Measurements from ENCODE around the gene RAPGEF3. TPM values are rescaled to one million over a fixed set of nuclear protein-coding genes. Genes with fewer than 3 reads are reported as not detected.

The RAPGEF3 gene
- polyA plus RNA-seq, 1 experiment: 2.4 TPM

GRCh38 chr12:47771304-47771703 lies 12.6 kb upstream of the RAPGEF3 start:
- no peak for DNase-seq (ENCODE audit: low read depth)
- CTCF ChIA-PET: interaction anchor here (0.6 to 19.2 kb wide), 4 partner anchors 11 to 49 kb away, joined by 3 to 454 read pairs (median 231); partner anchors contain the start of genes ENDOU and RAPGEF3
- Histone ChIP-seq H3K36me3 (ENCODE audit: control insufficient read depth, insufficient read depth, low read length) (no peaks in the 10 kb centered on the region), H3K27me3 (ENCODE audit: control insufficient read depth, insufficient read depth, low read length) (no peaks in the 10 kb centered on the region; the same call in 1 of the 2 replicates), H3K4me3 (ENCODE audit: low read depth, low read length) (no peak overlapping the region)
- POLR2A ChIA-PET: no interaction called here
- TF ChIP-seq, protein P1, sequence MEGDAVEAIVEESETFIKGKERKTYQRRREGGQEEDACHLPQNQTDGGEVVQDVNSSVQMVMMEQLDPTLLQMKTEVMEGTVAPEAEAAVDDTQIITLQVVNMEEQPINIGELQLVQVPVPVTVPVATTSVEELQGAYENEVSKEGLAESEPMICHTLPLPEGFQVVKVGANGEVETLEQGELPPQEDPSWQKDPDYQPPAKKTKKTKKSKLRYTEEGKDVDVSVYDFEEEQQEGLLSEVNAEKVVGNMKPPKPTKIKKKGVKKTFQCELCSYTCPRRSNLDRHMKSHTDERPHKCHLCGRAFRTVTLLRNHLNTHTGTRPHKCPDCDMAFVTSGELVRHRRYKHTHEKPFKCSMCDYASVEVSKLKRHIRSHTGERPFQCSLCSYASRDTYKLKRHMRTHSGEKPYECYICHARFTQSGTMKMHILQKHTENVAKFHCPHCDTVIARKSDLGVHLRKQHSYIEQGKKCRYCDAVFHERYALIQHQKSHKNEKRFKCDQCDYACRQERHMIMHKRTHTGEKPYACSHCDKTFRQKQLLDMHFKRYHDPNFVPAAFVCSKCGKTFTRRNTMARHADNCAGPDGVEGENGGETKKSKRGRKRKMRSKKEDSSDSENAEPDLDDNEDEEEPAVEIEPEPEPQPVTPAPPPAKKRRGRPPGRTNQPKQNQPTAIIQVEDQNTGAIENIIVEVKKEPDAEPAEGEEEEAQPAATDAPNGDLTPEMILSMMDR (IDR thresholded peaks at IDR 0.05; ENCODE audit: insufficient read depth, low read depth, low read length): no peak

DNA sequence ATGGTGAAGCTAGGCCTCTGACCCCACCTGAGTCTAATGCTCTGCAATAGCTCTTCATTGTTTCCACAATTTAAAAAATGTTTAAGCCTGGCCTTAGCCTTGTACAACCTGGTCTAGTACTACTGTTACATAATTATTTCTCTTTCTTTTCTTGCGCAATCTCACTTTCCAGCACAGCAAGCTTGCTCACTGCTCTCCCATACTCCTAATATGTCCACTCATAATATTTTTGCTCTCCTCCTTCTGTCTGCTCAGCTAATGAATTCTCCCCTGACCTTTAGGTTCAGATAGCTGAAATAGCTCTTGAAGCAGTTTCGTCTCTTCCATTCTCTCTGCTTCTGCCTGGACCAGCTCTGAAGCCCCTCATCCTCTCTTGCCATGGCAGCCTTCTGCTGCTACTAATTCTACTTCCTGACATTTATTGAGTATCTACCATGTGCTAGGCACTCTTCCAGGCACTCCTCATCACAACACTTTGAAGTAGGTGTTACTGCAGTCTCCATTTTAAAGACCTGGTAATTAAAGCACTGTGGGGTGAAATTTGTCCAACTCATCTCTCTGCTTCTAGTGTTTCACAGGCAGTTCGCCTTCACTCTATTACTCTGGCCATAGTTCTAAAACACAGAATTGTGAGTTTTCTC lies 11.5 kb upstream of the RAPGEF3 start:
- no peak overlapping the region for H3K4me3 ChIP-seq (ENCODE audit: low read depth, low read length)
- TF ChIP-seq, protein P1 (IDR thresholded peaks at IDR 0.05; ENCODE audit: insufficient read depth, low read depth, low read length): no peak
- no peaks in the 10 kb centered on the region for H3K36me3 ChIP-seq (ENCODE audit: control insufficient read depth, insufficient read depth, low read length)
- POLR2A ChIA-PET: interaction anchor here (0.7 kb wide), 1 partner anchor 946 kb away, joined by 6 read pairs; the partner anchor contains the start of gene CCNT1
- CTCF ChIA-PET: interaction anchor here (0.9 to 19.2 kb wide), 8 partner anchors 8 to 67 kb away, joined by 3 to 454 read pairs (median 24); partner anchors contain the start of genes ENDOU and RAPGEF3
- no peak for DNase-seq (ENCODE audit: low read depth)
- H3K27me3 ChIP-seq (ENCODE audit: control insufficient read depth, insufficient read depth, low read length): no peaks in the 10 kb centered on the region; the same call in 1 of the 2 replicates

- DNase-seq (ENCODE audit: low read depth): no peak
- no peaks in the 10 kb centered on the region for H3K36me3 ChIP-seq (ENCODE audit: control insufficient read depth, insufficient read depth, low read length)
- TF ChIP-seq, protein P1 (IDR thresholded peaks at IDR 0.05; ENCODE audit: insufficient read depth, low read depth, low read length): no peak
- POLR2A ChIA-PET: interaction anchor here (0.6 to 0.7 kb wide), 2 partner anchors 947 to 1602 kb away, joined by 3 to 6 read pairs; partner anchors contain the start of gene CCNT1
- H3K27me3 ChIP-seq (ENCODE audit: control insufficient read depth, insufficient read depth, low read length): no peaks in the 10 kb centered on the region; the same call in 1 of the 2 replicates
- CTCF ChIA-PET: interaction anchor here (0.7 to 19.2 kb wide), 9 partner anchors 9 to 68 kb away, joined by 3 to 454 read pairs (median 16); partner anchors contain the start of genes ENDOU and RAPGEF3
- no peak overlapping the region for H3K4me3 ChIP-seq (ENCODE audit: low read depth, low read length)
These were observed 10.8 kb upstream of the RAPGEF3 start for GRCh38 chr12:47769234-47770085.

DNA sequence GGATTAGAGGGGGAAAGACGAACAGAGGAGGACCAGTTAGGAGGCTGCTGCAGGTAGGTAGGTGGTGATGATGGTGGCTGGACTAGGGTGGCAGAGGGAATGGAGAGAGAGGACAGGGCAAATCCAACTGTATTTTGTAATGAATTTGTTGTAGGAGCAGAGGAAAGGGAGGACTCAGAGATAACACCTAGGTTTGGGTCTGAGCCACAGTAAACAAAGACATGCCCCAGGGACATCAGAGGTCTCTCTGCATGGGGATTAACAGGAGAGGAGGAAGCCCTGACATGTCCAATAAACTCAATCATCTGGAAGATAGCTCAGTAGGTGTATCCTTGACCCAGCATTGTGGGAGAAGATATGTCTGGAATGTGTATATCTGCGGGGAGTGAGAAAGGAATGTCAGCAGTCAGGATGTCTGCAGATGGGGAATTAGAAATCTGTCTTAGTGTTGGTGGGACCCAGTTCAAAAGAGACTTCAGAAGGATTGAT lies 9.7 kb upstream of the RAPGEF3 start:
- DNase-seq (ENCODE audit: low read depth): no peak
- Histone ChIP-seq H3K4me3 (ENCODE audit: low read depth, low read length) (no peak overlapping the region), H3K27me3 (ENCODE audit: control insufficient read depth, insufficient read depth, low read length) (no peaks in the 10 kb centered on the region; the same call in 1 of the 2 replicates), H3K36me3 (ENCODE audit: control insufficient read depth, insufficient read depth, low read length) (no peaks in the 10 kb centered on the region)
- ChIA-PET POLR2A (no interaction called here), CTCF (interaction anchor here (1.2 to 19.2 kb wide), 9 partner anchors 8 to 70 kb away, joined by 3 to 454 read pairs (median 33); partner anchors contain the start of genes ENDOU and RAPGEF3)
- TF ChIP-seq, protein P1 (IDR thresholded peaks at IDR 0.05; ENCODE audit: insufficient read depth, low read depth, low read length): no peak
